GM06990 (cell line): ENCODE measurements around the gene KLC4.
A peak's percentile ranks its signal among the peaks of the same experiment; 100 is the strongest.

Experiments used
- DNase-seq: peaks from one replicate; pipeline ENCODE4 v3.0.0-alpha.2; 2011; ENCODE audit not compliant: insufficient read length; ENCODE audit errors: extremely low read depth
- H3K27me3 ChIP-seq: replicated peaks from 2 replicates; pipeline ENCODE4 v1.6.0; 2011; ENCODE audit warnings: low read length; ENCODE audit not compliant: control insufficient read depth, insufficient read depth
- H3K36me3 ChIP-seq: 2 replicates; pipeline ENCODE4 v1.5.1; 2011; ENCODE audit warnings: low read length; ENCODE audit not compliant: control insufficient read depth, insufficient read depth
- H3K4me3 ChIP-seq: replicated peaks from 2 replicates; pipeline ENCODE4 v1.5.1; 2011; ENCODE audit warnings: low read depth, mild to moderate bottlenecking, control low read depth, low read length
- CTCF ChIP-seq: IDR thresholded peaks from 2 replicates; pipeline ENCODE4 v1.5.1; 2011; ENCODE audit warnings: low read length, control low read depth, mild to moderate bottlenecking, inconsistent platforms; ENCODE audit not compliant: insufficient read depth, poor library complexity, severe bottlenecking

Gene KLC4

DNA sequence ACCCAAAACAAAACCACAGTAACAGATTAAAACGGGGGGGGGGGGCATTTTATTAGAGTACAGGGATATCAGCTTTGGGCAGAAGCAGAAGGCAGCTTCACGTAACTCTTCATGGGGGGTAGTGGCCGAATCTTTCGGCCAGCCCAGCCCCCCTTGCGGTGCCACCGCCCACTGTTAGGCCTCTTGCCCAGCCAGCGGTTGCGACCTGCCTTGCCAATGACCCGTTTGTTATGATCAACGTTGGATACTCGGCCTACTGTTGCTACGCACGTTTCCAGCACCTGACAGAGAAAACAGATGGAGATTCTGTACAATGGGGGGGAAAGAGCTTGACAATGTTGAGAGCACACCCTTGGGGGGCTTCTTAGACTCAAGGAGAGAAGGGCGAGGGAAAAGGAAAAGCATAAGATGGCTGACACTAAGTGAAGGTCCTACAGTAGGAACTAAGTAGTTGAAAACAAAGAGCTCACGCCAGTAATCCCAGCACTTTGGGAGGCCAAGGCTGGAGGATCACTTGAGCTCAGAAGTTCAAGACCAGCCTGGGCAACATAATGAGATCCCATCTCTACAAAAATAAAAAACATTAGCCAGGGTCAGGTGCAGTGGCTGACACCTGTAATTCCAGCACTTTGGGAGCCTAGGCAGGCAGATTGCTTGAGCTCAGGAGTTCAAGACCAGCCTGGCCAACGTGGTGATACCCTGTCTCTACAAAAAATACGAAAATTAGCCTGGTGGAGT is 5.1 kb upstream of the KLC4 start:
- H3K36me3 ChIP-seq = peaks cover 15% of the 10 kb centered on the region
- no peak for DNase-seq

GRCh38 chr6:43055966-43056365 is 3.5 kb upstream of the KLC4 start:
- H3K27me3 ChIP-seq = no peaks in the 10 kb centered on the region
- peaks cover 7% of the 10 kb centered on the region for H3K36me3 ChIP-seq
- TF ChIP-seq CTCF = no peak
- no peak overlapping the region for H3K4me3 ChIP-seq
- no peak for DNase-seq

More for the DNA sequence above, 5.1 kb upstream of the KLC4 start:
- no peak for TF ChIP-seq CTCF
- peak overlapping the region; percentile 94 for H3K4me3 ChIP-seq
- no peaks in the 10 kb centered on the region for H3K27me3 ChIP-seq

DNA sequence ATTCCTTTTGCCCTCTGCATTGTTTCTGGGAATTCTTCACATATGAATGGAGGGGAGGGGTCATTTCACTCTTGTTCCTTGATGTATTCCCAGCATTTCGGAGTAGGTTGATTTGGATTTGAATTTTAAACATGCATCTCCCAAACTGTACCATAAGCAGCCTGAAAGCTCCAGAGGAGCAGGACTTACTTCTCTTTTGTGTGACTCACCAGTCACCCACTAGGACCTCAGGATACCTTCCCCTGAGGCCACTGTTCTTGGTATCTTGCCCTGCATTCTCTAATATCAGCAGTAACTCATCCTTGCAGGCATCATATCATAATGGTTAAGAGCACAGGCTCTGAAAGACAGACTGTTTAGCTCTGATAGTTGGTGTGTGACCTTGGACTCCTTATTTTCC is 900 bp upstream of the KLC4 start:
- TF ChIP-seq CTCF = no peak
- Histone ChIP-seq H3K27me3 (no peaks in the 10 kb centered on the region), H3K36me3 (peaks cover 10% of the 10 kb centered on the region), H3K4me3 (peak overlapping the region; percentile 75)
- DNase-seq = no peak

DNA sequence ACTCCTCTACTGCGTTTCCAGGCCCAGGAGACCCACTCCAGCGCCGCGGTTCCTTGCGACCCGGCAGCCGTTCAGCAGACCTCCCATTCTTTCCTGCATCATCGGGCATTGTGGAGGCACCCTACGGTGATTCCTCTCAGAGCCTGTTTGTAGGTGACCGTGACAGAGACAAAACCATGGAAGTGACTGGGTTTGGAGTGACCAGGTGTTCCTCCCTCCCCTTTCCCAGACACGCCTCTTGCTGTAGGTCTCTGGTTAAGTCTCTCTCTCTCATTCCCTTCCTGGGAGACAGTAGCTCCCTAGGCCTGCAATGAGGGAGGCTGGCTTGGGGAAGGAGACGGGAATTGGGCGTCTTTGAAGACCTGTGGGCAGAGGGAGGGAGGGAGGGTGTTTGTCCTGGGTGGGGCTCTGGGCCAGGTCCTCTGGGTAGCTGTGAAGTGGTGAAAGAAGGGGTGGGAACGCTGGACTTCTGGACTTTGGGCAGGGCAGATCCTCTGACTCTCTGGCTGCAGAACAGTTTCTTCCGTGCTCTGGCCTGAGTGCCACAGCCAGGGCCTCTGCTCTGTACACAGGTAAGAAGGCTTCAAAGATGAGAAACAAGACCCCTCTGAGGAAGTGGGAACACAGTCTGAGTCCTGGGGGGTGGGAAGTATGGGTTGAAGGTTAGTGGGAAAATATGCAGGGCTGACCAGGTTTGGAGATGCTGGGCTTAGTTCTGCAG is 763 bp downstream of the KLC4 start:
- H3K27me3 ChIP-seq = no peaks in the 10 kb centered on the region
- H3K36me3 ChIP-seq = peaks cover 10% of the 10 kb centered on the region
- no peak for TF ChIP-seq CTCF
- H3K4me3 ChIP-seq = peak overlapping the region; percentile 75
- DNase-seq = no peak

GRCh38 chr6:43060755-43061633 is 1.6 kb downstream of the KLC4 start:
- TF ChIP-seq CTCF = no peak
- Histone ChIP-seq H3K36me3 (peaks cover 5% of the 10 kb centered on the region), H3K27me3 (no peaks in the 10 kb centered on the region), H3K4me3 (no peak overlapping the region)
- DNase-seq = no peak
